NCI-H748 (cell line): ENCODE measurements around the gene VWA5B1.

ENCODE experiments used
- DNase-seq: peaks from one replicate; lab custom pipeline; 2025; ENCODE audit not compliant: unreplicated experiment; lab: John Stamatoyannopoulos, UW

The VWA5B1 gene

GRCh38 chr1:20366463-20367115 is 75.9 kb downstream of the VWA5B1 start:
- peak; percentile 33 for DNase-seq

GRCh38 chr1:20367116-20367585 is 76.5 kb downstream of the VWA5B1 start:
- DNase-seq = peak; percentile 36

GRCh38 chr1:20367626-20368025 is 77.0 kb downstream of the VWA5B1 start:
- no peak for DNase-seq

- DNase-seq = peak; percentile 53
Measured at GRCh38 chr1:20368866-20369470, 78.3 kb downstream of the VWA5B1 start.

- peak; percentile 32 for DNase-seq
Measured at GRCh38 chr1:20370698-20371097, 80.0 kb downstream of the VWA5B1 start.

GRCh38 chr1:20371411-20371810 is 80.7 kb downstream of the VWA5B1 start:
- DNase-seq = no peak

- no peak for DNase-seq
Measured at GRCh38 chr1:20371883-20372282, 81.2 kb downstream of the VWA5B1 start.

GRCh38 chr1:20372676-20373075 is 82.0 kb downstream of the VWA5B1 start:
- DNase-seq = no peak

- DNase-seq = no peak
Measured at GRCh38 chr1:20373286-20373685, 82.6 kb downstream of the VWA5B1 start.

GRCh38 chr1:20373764-20374163 is 83.1 kb downstream of the VWA5B1 start:
- peak; percentile 4 for DNase-seq

- no peak for DNase-seq
Measured at GRCh38 chr1:20375563-20375962, 84.9 kb downstream of the VWA5B1 start.

- DNase-seq = no peak
Measured at GRCh38 chr1:20376171-20376570, 85.5 kb downstream of the VWA5B1 start.

GRCh38 chr1:20376880-20377494 is 86.3 kb downstream of the VWA5B1 start:
- peak; percentile 42 for DNase-seq

- no peak for DNase-seq
Measured at GRCh38 chr1:20377516-20378270, 87.0 kb downstream of the VWA5B1 start.

GRCh38 chr1:20379075-20379474 is 88.4 kb downstream of the VWA5B1 start:
- no peak for DNase-seq

- no peak for DNase-seq
Measured at GRCh38 chr1:20380175-20380574, 89.5 kb downstream of the VWA5B1 start.

- DNase-seq = no peak
Measured at GRCh38 chr1:20380616-20381035, 90.0 kb downstream of the VWA5B1 start.

- no peak for DNase-seq
Measured at GRCh38 chr1:20381045-20381641, 90.5 kb downstream of the VWA5B1 start.

GRCh38 chr1:20381961-20382360 is 91.3 kb downstream of the VWA5B1 start:
- no peak for DNase-seq

GRCh38 chr1:20382711-20383110 is 92.0 kb downstream of the VWA5B1 start:
- DNase-seq = no peak

- no peak for DNase-seq
Measured at GRCh38 chr1:20383631-20384030, 93.0 kb downstream of the VWA5B1 start.
